Stimulated activated CD4-positive, alpha-beta T cell treated with anti-CD3 and anti-CD28 coated beads, Interleukin-15, amount 100 ng/mL, for 1 hour (primary cell): ENCODE measurements around the gene POR.
"Not testable (repeated sequence)": the region's sequence is repeated elsewhere in the genome, so short reads cannot be mapped to it uniquely, and the experiment has no call there.

Experiments
- DNase-seq, 2 donors: peaks; one replicate each; pipeline ENCODE4 v3.0.0-alpha.2; 2020; ENCODE audit warnings: low read depth in 1 of 2, low spot score in 1 of 2

The POR gene

DNA sequence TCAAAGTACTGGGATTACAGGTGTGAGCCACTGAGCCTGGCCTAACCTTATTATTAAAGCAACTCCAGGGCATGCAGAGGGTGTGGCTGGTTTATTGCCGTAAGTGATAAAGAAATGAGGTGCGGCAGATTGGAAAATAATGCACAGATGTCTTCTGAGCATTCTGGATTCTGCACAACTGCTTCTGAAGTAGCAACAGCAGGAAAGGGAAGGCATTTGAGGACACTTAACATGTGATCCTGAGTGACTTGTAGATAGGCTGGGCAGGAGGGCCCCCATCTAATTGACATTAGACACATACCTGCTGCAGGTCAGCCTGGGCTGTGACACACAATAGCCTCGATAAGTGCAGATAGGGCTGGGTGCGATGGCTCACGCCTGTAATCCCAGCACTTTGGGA, 30.5 kb upstream of the POR start:
- DNase-seq: no peak

DNA sequence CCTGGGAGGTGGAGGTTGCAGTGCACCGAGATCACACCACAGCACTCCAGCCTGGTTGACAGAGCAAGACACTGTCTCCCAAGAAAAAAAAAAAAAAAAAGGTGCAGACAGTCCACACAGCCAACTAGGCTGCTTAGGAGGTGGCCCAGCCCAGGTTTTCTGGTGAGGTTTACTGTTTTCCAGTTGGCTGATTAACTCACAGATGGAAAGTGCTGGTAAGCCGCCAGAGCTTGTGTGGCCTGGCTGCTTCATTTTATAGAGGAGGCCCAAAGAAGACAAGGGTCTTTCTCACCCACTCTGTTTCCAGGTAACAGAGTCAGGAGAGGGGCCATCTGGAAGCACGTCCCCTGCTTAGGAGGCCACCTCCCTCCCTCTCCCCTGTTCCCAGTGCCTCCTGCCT, 29.9 kb upstream of the POR start:
- no peak for DNase-seq

GRCh38 chr7:75887669-75888369, 27.1 kb upstream of the POR start:
- no peak for DNase-seq

DNA sequence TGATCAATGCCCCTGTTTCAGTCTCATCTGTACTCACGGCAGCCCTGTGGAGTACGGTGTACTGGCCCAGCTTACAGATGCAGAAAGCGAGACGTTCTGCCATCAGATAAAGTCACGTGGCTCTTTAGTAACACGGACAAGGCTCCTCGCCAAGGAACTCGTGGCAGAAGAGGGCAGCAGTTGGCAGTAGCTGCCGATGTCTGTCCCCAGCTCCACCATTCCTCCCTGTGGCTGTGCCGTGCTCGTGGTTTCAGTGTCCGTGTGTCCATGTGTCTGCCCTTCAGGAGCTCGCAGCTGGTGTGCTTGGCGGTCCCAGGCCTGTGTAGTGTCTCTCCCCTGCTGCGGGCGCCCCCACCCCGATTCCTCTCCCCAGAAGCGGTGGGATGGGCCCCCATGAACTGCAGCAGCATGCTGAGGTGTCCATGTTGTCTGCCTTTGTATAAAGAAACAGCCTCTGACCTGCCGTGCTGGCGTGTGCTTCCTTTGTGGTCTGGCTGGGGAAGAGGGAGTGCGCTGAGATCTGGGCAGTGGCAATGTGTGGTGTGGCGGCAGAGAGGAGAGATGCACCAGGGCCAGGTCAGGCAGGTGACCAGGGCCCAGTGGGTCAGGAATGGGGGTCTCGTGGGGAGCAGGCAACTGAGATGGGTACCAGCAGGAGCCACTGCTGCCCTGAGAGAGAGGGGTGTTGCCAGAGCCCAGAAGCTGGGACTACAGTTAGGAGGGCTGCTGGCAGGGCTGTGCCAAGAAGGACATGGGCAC, 26.3 kb upstream of the POR start:
- no peak for DNase-seq

GRCh38 chr7:75889223-75889825, 25.6 kb upstream of the POR start:
- no peak for DNase-seq

GRCh38 chr7:75889826-75890225, 25.1 kb upstream of the POR start:
- DNase-seq: no peak

DNA sequence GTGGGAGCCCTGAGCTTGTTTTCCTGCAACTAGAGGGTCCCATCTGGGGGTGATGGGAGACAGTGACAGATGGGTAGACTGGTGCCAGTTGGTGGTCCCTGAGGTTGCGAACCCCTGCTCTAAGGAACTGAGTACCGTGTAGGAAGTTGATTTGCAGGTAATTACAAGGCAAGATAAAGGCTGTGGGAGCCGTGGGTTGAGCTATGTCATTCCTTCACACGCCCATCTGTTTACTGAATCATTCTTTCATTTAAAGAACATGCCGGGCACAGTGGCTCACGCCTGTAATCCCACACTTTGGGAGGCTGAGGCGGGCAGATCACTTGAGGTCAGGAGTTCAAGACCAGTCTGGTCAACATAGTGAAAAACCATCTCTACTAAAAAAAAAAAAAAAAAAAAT, 23.7 kb upstream of the POR start:
- DNase-seq: not testable (repeated sequence)

GRCh38 chr7:75891815-75892411, 23.0 kb upstream of the POR start:
- no peak for DNase-seq

GRCh38 chr7:75892634-75893272, 22.2 kb upstream of the POR start:
- DNase-seq: no peak

GRCh38 chr7:75896803-75897327, 18.1 kb upstream of the POR start:
- no peak for DNase-seq

- no peak for DNase-seq
Measured at GRCh38 chr7:75900617-75901315, 14.2 kb upstream of the POR start.

DNA sequence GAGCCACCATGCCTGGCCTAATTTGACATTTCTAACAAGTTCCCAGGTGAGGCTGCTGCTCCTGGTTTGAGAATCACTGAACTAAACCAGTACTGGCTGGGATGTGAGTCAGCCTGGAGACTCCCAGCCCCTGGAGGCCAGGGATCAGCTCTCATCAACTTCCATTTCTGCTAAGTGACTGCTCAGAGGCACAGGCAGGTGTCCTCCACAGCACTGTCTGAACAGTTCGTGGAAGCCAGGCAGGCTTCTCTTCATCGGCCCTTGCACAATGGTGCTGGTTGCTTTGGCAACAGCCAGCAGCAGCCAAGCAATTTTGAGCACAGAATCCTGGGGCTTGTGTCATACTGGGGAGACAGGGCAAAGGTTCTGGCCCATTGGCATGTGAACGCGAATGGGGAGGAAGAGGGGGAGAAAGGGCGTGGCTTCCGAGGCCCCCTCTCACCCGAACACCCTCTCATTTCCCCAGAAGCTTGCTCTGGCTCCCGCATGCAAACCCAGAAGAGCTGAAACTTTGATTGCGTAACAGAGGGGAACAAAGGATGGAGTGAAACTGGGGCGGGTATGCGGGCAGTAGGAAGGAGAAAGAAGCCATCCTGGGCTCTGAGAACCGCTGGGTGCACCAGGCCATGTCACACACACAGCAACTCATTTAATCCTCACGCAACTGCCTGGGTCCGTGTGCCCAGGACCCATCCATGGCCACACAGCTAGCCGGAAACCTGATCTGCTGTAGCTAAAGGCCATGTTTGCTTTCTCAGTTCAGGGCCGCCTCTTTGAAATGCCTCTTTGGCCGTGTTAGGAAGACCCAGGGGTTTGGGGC, 9.0 kb upstream of the POR start:
- no peak for DNase-seq

DNA sequence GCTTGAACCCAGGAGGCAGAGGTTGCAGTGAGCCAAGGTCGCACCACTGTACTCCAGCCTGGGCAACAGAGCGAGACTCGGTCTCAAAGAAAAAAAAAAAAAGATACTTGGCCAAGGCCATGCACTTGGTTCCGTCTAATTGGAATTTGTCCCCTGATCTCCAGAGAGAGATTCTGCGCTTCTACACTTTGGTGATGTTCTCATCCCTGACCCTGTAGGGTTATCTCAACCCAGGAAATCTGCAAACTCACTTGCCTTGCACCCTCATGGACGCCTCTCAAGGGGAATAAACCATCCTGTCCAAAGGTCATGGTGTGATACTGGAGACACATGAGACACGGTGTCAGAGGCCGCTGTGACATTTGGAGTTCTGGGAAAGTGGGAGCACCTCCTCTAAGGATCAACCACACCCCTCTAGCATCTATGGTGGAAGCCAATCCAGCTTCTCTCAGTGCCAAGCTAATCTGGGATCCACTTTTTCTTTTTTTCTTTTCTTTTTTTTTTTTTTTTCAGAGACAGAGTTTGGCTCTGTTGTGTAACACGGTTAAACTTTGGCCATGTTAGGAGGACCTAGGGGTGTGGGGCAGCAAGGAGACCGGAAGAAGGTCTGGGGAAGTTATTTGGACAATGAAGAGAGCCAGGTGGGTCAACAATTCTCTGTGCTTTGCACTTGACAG, 7.8 kb upstream of the POR start:
- no peak for DNase-seq

- DNase-seq: not testable (repeated sequence)
Measured at GRCh38 chr7:75907668-75908039, 7.3 kb upstream of the POR start.

- DNase-seq: no peak
Measured at GRCh38 chr7:75909521-75910132, 5.3 kb upstream of the POR start.

- not testable (repeated sequence) for DNase-seq
Measured at GRCh38 chr7:75911186-75911585, 3.8 kb upstream of the POR start.

DNA sequence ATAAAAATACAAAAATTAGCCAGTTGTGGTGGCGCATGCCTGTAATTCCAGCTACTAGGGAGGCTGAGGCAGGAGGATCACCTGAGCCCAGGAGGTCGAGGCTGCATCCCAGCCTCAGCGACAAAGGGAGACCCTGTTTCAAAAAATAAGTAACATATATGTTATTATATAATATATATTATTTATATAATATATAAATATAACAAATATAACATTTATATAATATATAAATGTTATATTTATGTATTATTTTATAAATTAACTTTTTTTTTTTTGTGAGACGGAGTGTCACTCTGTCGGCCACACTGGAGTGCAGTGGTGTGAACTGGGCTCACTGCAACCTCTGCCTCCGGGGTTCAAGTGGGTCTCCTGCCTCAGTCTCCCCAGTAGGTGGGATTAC, 1.5 kb upstream of the POR start:
- no peak for DNase-seq

DNA sequence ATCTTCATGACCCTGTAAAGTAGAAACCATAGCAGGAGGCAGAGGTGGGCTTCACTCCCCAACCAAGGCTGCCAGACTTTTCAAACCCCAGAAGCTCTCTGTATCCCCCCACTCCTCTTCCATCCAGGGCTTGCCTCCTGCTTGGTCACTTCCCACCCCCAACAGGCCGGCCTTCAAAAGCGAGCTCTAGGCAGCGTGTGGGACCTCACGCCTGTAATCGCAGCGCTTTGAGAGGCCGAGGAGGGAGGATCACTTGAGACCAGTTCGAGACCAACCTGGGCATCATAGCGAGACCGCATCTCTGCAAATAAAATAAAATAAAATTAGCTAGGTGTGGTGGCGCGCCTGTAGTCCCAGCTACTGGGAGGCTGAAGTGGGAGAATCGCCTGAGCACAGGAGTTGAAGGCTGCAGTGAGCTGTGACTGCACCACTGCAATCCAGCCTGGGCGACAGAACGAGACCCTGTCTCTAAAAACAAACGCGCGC, 743 bp upstream of the POR start:
- DNase-seq: no peak
